ENCODE results near the gene DLG2.

Gene DLG2

DNA sequence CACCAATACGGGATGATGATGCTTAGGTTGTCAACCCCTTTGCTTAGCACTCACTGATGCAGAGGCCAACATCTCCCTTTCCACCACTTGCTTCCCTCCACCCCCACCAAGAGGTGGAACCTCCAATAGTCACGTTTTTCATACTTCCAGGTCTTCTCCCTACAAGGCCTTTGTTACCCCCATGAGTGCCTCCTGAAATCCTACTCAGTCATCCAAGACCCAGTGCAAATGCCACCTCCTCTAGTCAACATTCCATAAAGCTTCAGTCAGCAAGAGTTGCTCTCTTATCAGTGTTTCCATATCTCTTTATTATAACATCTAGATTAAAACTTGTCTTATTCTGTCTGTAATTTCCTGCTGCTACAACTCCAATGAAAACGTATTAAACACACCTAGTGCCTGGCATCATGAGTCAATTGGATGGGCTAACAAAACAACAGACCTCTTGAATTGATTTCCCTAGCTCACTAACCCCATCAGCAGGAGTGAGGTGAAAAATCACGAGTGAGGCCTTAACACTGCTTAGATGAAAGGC is 1970.3 kb downstream of the DLG2 start:
- H3K27ac ChIP-seq = no peak overlapping the region
- TF ChIP-seq ZFX (IDR thresholded peaks at IDR 0.05; ENCODE audit: borderline replicate concordance) = no peak
- TF ChIP-seq, protein P1, sequence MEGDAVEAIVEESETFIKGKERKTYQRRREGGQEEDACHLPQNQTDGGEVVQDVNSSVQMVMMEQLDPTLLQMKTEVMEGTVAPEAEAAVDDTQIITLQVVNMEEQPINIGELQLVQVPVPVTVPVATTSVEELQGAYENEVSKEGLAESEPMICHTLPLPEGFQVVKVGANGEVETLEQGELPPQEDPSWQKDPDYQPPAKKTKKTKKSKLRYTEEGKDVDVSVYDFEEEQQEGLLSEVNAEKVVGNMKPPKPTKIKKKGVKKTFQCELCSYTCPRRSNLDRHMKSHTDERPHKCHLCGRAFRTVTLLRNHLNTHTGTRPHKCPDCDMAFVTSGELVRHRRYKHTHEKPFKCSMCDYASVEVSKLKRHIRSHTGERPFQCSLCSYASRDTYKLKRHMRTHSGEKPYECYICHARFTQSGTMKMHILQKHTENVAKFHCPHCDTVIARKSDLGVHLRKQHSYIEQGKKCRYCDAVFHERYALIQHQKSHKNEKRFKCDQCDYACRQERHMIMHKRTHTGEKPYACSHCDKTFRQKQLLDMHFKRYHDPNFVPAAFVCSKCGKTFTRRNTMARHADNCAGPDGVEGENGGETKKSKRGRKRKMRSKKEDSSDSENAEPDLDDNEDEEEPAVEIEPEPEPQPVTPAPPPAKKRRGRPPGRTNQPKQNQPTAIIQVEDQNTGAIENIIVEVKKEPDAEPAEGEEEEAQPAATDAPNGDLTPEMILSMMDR (IDR thresholded peaks at IDR 0.05) = no peak

DNA sequence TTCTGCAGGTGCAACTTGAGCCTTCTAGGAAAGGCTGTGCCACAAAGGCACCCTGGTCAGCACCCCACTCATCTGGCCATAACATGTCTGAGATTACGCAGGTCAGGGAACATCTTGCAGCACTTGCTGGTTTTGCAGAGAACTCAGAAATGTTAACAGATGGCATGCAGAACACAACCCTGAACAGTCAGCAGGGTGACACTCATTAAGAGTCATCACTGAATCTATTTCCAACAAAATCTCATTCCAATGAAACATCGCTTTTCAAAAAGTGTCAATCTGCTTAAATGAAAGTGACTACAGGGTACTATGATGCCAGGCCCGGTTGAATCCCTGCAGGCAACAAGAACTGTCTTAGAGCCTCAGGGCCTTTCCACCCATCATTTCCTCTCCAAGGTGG is 1971.2 kb downstream of the DLG2 start:
- H3K27ac ChIP-seq = no peak overlapping the region
- TF ChIP-seq ZFX (IDR thresholded peaks at IDR 0.05; ENCODE audit: borderline replicate concordance) = no peak
- TF ChIP-seq, protein P1 (IDR thresholded peaks at IDR 0.05) = no peak

DNA sequence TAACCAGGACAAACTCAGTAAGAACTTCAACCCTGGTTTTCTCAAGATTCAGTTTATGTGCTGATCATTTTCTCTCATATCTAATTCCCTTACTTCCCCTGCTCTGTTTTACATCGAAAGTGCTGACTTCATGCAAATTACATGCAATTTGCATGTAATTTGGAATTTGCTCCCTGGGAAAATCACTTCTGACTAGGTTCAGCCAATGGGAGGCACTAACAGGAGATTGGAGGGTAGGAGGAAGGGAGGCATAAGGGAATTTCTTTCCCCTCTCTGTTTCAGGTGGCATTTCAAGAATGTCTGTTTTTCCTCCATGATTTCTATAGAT is 1977.7 kb downstream of the DLG2 start:
- H3K27ac ChIP-seq = no peak overlapping the region
- TF ChIP-seq ZFX (IDR thresholded peaks at IDR 0.05; ENCODE audit: borderline replicate concordance) = no peak
- TF ChIP-seq, protein P1 (IDR thresholded peaks at IDR 0.05) = no peak

DNA sequence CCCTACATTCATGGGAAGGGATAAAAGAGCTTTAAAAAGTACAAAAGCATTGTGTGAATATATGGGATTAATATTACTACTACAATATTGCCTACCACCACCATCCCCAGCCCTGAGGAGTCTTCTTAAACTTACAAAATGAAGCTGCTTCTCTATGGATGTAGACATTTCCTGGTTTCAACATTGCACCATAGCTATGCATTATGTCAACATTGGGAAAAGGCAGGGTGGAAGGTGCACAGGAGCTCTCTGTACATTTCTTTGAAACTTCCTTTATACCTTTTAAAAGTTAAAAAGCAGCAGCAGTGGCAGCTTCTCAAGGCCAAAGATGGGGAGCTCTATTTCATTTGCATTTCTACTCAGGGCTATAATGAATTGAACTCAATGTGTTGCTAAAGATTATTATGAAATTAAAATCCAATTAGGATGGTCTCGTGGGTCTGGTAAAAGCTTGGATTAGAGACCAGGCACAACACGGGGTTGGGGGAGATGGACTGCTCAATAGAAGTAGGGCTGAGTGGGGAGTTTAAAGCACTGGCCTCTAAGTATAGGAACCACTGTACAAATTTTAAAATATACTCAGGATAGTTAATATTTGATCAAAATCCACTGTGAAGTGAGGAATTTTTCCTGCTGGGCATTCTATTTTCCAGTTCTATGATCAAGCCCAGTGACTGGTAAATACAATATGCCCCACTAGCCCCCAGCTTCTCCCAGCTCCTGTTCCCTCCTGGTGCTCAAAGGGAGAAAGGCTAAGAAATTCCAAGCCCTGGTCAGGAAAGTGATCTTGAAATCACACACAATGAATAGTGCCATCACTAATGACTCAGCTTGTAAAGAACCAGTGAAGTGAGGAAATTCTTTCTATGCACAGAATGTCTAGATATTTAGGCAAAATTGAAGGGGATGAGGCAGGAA is 1978.3 kb downstream of the DLG2 start:
- no peak overlapping the region for H3K27ac ChIP-seq
- TF ChIP-seq, protein P1 (IDR thresholded peaks at IDR 0.05) = no peak
- TF ChIP-seq ZFX (IDR thresholded peaks at IDR 0.05; ENCODE audit: borderline replicate concordance) = no peak

DNA sequence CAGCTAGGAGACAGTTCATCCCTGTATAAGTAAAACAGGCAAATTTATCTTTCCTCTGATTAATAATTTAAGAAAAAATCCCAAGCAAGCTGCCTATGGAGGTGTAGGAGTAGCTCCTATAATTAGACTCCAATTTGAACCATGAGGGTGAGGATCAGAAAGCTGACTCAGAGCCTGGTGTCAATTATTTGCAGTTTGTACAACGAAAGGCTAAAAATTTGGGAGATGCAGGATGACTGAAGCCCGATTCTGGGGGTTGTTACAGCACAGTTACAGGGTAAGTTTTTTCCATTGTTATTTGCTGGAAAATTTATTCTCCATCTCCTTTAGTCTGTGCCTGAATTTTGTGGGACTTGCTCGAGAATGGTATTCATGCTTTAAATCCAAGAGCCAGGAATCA is 1981.6 kb downstream of the DLG2 start:
- H3K27ac ChIP-seq = no peak overlapping the region
- TF ChIP-seq ZFX (IDR thresholded peaks at IDR 0.05; ENCODE audit: borderline replicate concordance) = no peak
- TF ChIP-seq, protein P1 (IDR thresholded peaks at IDR 0.05) = no peak

DNA sequence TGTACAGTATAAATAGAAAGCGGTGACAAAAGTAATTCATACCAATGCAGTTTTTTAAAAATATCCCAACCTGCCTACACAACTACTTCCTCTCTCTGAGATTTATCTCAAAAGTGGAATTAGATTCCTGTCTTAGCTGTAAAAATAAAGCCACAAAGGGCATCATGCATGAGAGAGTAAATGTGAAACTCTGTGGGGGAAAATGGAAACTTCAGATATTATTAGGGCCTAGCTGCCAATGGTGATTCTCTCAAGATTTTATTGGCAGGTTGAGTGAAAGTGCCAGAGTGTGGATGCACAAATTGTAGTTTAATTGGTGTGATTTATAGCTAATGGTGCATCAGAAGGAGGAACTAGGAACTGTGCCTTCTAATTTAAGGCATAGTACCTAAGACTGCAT is 1984.0 kb downstream of the DLG2 start:
- no peak overlapping the region for H3K27ac ChIP-seq
- TF ChIP-seq, protein P1 (IDR thresholded peaks at IDR 0.05) = no peak
- TF ChIP-seq ZFX (IDR thresholded peaks at IDR 0.05; ENCODE audit: borderline replicate concordance) = no peak

DNA sequence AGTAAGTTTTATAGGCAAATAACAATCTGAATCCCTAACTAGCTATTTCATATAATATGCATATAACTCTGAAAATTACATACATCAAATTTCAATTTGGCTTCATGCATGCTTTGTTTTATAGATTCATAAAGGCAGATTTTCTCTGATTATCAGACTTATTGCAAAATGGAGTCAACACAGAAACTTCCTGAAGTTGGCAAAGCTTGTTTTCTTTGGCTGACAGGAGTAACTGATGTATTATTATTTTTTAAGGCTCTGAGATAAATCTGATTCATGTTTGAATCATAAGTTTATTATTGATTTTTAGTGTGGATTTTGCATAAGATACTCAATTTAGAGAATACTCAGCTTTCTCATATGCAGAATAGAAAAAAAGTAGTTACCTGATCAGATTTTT is 1984.6 kb downstream of the DLG2 start:
- H3K27ac ChIP-seq = no peak overlapping the region
- no peak for TF ChIP-seq ZFX (IDR thresholded peaks at IDR 0.05; ENCODE audit: borderline replicate concordance)
- TF ChIP-seq, protein P1 (IDR thresholded peaks at IDR 0.05) = no peak

Data from 22Rv1 (cell line).